ENCODE measurements around the gene TBX6. TPM values are rescaled to one million over a fixed set of nuclear protein-coding genes. Genes with fewer than 3 reads are reported as not detected.

The TBX6 gene
- 1 to 10 TPM; 1.5 to 2.5 TPM for total RNA-seq

- peak; percentile 90 for DNase-seq (ENCODE audit: low spot score)
- peak within 1 kb of the TSS; percentile 32 to 43 for H3K4me3 ChIP-seq
- peaks cover 20% of the 10 kb centered on the region for H3K4me1 ChIP-seq (replicated peaks)
- no peaks in the 10 kb centered on the region for H3K36me3 ChIP-seq
- no peaks in the 10 kb centered on the region for H3K9me3 ChIP-seq
- peak within 1 kb of the TSS; percentile 48 to 78 for H3K27ac ChIP-seq
- no peaks in the 10 kb centered on the region for H3K27me3 ChIP-seq (replicated peaks; ENCODE audit: insufficient read depth)
- peak; percentile 78 for TF ChIP-seq POLR2AphosphoS5 (IDR thresholded peaks at IDR 0.05)
- TF ChIP-seq CTCF (IDR thresholded peaks at IDR 0.05): peak; percentile 74 to 99 (median 92)
- peak; percentile 20 for TF ChIP-seq POLR2A (IDR thresholded peaks at IDR 0.05)
- intact Hi-C loops (cut with DNase I): loop anchor here (10.0 kb wide), 2 partner anchors 283 to 313 kb away; partner anchors contain the start of genes MYL11, TBC1D10B and ZNF771
- under 1% methylated on average over 75 of the region's 76 CpGs for whole genome bisulfite sequencing
Observed at GRCh38 chr16:30091474-30092372, at the start of gene TBX6. Gene TBX6 (minus strand): TSS chr16:30091924. CDS start chr16:30091193, 731 bp downstream.

- no peak overlapping the region for H3K27ac ChIP-seq
- no peak for DNase-seq (ENCODE audit: low spot score)
- intact Hi-C loops (cut with DNase I): no loop called here
Observed at GRCh38 chr16:30139583-30140481, 48.1 kb upstream of the TBX6 start.

GRCh38 chr16:30137897-30138296 is 46.2 kb upstream of the TBX6 start:
- H3K9me3 ChIP-seq: no peaks in the 10 kb centered on the region
- no peaks in the 10 kb centered on the region for H3K27me3 ChIP-seq (replicated peaks; ENCODE audit: insufficient read depth)
- H3K4me1 ChIP-seq (replicated peaks): no peaks in the 10 kb centered on the region
- TF ChIP-seq CTCF (IDR thresholded peaks at IDR 0.05): no peak
- TF ChIP-seq POLR2A (IDR thresholded peaks at IDR 0.05): no peak
- no peak for TF ChIP-seq POLR2AphosphoS5 (IDR thresholded peaks at IDR 0.05)
- no peak overlapping the region for H3K27ac ChIP-seq
- no peak for DNase-seq (ENCODE audit: low spot score)
- 67% methylated on average over 8 of the region's 8 CpGs for WGBS
- intact Hi-C loops (cut with DNase I): no loop called here
- no peaks in the 10 kb centered on the region for H3K36me3 ChIP-seq
- H3K4me3 ChIP-seq: no peak overlapping the region

More at GRCh38 chr16:30139583-30140481, 48.1 kb upstream of the TBX6 start:
- Histone ChIP-seq H3K36me3 (no peaks in the 10 kb centered on the region), H3K27me3 (replicated peaks; ENCODE audit: insufficient read depth) (no peaks in the 10 kb centered on the region), H3K4me1 (replicated peaks) (no peaks in the 10 kb centered on the region), H3K4me3 (no peak overlapping the region), H3K9me3 (no peaks in the 10 kb centered on the region)
- 75% methylated on average over 13 of the region's 13 CpGs for WGBS
- TF ChIP-seq CTCF (IDR thresholded peaks at IDR 0.05): no peak
- no peak for TF ChIP-seq POLR2A (IDR thresholded peaks at IDR 0.05)
- TF ChIP-seq POLR2AphosphoS5 (IDR thresholded peaks at IDR 0.05): no peak

- H3K27ac ChIP-seq: no peak overlapping the region
Observed at GRCh38 chr16:30136971-30137605, 45.4 kb upstream of the TBX6 start.

More at GRCh38 chr16:30136971-30137605, 45.4 kb upstream of the TBX6 start:
- Histone ChIP-seq H3K27me3 (replicated peaks; ENCODE audit: insufficient read depth) (no peaks in the 10 kb centered on the region), H3K36me3 (no peaks in the 10 kb centered on the region), H3K4me1 (replicated peaks) (no peaks in the 10 kb centered on the region), H3K9me3 (no peaks in the 10 kb centered on the region), H3K4me3 (no peak overlapping the region)
- no peak for DNase-seq (ENCODE audit: low spot score)
- peak; percentile 16 for TF ChIP-seq POLR2AphosphoS5 (IDR thresholded peaks at IDR 0.05)
- no peak for TF ChIP-seq POLR2A (IDR thresholded peaks at IDR 0.05)
- intact Hi-C loops (cut with DNase I): no loop called here
- 40% methylated on average over 11 of the region's 11 CpGs for WGBS
